Measurements from ENCODE around the gene TXK.

TXK gene

GRCh38 chr4:48037117-48037462 is 97.0 kb downstream of the TXK start:
- DNase-seq (ENCODE audit: low spot score): no peak
- H3K27ac ChIP-seq: no peak overlapping the region

DNA sequence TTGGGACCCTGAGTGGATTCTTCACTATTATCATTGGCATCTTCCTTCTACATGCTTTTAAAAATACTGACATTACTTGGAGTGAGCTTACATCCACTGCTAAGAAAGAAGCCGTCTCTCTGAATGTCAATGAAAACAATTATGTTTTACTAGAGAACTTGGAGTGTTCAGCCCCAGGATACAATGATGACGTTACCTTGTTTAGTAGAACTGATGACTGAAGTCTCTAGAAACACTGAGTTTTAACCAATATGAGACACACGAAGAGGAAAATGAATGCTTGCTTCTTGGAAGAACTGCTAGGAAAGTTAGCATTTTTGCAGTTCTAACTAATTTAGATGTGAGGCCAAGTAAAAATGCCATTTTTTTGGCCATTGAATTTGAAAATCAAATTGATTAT is 98.1 kb downstream of the TXK start:
- H3K27ac ChIP-seq: no peak overlapping the region
- no peak for DNase-seq (ENCODE audit: low spot score)
- TF ChIP-seq CTCF (IDR thresholded peaks at IDR 0.05): no peak
- no peak overlapping the region for H3K4me3 ChIP-seq

More at GRCh38 chr4:48037117-48037462, 97.0 kb downstream of the TXK start:
- no peak for TF ChIP-seq CTCF (IDR thresholded peaks at IDR 0.05)
- no peak overlapping the region for H3K4me3 ChIP-seq

DNA sequence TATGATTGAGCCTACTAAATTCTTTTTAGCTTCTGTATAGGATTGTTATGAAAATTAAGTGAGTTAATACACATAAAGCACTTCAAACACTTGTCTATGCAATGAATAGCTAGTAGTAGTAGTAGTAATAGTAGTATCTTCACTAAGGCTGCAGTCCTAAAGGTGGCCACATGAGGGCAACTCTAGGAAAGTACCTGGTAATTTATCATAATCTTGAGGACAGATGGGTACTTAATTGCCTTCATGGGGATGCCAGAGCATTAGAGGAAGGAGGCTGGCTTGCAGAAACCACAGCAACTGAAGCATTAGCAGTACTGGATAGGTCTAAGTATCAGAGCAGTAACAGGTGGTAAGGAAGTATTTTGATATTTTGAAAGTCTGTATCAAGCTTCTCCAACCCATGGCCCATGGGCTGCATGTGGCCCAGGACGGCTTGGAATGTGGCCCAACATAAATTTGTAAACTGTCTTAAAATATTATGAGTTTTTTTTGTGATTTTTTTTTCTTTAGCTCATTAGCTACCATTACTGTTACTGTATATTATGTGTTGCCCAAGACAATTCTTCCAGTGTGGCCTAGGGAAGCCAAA is 100.1 kb downstream of the TXK start:
- DNase-seq (ENCODE audit: low spot score): no peak
- no peak overlapping the region for H3K27ac ChIP-seq
- no peak for TF ChIP-seq CTCF (IDR thresholded peaks at IDR 0.05)
- H3K4me3 ChIP-seq: no peak overlapping the region

- no peak overlapping the region for H3K27ac ChIP-seq
Measured at GRCh38 chr4:48033412-48033811, 100.6 kb downstream of the TXK start.

GRCh38 chr4:48032721-48033120 is 101.3 kb downstream of the TXK start:
- H3K4me3 ChIP-seq: no peak overlapping the region
- no peak overlapping the region for H3K27ac ChIP-seq
- no peak for TF ChIP-seq CTCF (IDR thresholded peaks at IDR 0.05)
- no peak for DNase-seq (ENCODE audit: low spot score)

More at GRCh38 chr4:48033412-48033811, 100.6 kb downstream of the TXK start:
- no peak overlapping the region for H3K4me3 ChIP-seq
- DNase-seq (ENCODE audit: low spot score): no peak
- TF ChIP-seq CTCF (IDR thresholded peaks at IDR 0.05): no peak

DNA sequence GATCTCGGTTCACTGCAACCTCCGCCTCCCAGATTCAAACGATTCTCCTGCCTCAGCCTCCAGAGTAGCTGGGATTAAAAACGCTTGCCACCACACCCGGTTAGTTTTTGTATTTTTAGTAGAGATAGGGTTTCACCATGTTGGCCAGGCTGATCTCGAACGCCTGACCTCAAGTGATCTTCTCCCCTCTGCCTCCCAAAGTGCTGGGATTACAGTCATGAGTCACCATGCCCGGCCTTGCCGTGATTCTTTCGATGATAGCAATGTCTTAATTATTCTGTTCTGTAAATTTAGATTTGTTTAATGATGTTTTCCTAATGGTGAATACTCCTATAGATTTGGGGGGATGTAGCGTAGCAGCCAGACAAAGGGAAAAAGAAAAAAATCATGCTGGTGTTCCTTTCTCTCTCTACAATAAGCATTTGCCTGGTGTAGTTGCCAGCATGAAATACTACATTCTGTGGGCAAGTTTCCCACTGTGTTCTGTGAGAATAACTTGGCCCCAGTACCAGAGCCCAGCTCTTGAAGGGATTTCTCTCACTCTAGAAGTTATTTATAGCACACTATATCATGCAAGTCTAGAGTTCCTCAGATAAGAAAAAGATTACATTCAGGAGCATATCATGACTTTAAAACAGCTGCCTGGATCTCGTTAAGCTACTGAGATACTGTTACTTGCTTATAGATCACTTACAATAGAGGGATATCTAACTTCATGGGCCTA is 102.1 kb downstream of the TXK start:
- Histone ChIP-seq H3K4me3 (no peak overlapping the region), H3K27ac (no peak overlapping the region)
- no peak for TF ChIP-seq CTCF (IDR thresholded peaks at IDR 0.05)
- DNase-seq (ENCODE audit: low spot score): no peak

DNA sequence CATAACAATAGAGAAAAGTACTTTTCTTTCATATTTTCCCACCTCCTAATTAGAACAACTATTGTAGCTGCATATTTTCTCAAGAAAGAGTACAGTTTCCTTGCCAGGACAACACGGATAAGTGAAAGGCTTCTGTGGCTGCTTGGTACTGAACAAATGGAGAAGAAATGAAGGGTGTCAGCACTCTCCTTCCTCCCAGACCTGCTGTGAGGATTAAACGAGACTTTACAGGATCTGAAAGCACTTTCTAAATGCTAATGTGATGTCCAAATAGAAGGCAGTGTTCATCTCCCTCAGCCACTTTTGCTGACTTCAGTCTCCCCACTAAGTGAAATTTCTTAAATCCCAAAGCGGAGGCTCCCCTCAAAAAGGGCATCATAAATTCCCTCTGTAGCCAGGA is 103.6 kb downstream of the TXK start:
- no peak for TF ChIP-seq CTCF (IDR thresholded peaks at IDR 0.05)
- H3K4me3 ChIP-seq: no peak overlapping the region
- H3K27ac ChIP-seq: no peak overlapping the region

More for the DNA sequence above, 103.6 kb downstream of the TXK start:
- no peak for DNase-seq (ENCODE audit: low spot score)
